Panc1 (cell line): ENCODE results near the gene RNF111.

Experiments
- POLR2AphosphoS5 ChIP-seq: IDR thresholded peaks from 2 replicates; pipeline ENCODE4 v1.6.1; 2012; ENCODE audit warnings: mild to moderate bottlenecking, low read depth, low read length, moderate library complexity
- SIN3A ChIP-seq: IDR thresholded peaks from 2 replicates; pipeline ENCODE4 v1.6.1; 2012; ENCODE audit warnings: low read depth, mild to moderate bottlenecking, low read length, moderate library complexity, borderline replicate concordance; ENCODE audit not compliant: insufficient read depth
- TF ChIP-seq, protein P1 (sequence below): fragments of 450-650 bp; IDR thresholded peaks from 2 replicates; pipeline ENCODE4 v1.5.1; 2017; ENCODE audit warnings: mild to moderate bottlenecking

- TF ChIP-seq, protein P1, sequence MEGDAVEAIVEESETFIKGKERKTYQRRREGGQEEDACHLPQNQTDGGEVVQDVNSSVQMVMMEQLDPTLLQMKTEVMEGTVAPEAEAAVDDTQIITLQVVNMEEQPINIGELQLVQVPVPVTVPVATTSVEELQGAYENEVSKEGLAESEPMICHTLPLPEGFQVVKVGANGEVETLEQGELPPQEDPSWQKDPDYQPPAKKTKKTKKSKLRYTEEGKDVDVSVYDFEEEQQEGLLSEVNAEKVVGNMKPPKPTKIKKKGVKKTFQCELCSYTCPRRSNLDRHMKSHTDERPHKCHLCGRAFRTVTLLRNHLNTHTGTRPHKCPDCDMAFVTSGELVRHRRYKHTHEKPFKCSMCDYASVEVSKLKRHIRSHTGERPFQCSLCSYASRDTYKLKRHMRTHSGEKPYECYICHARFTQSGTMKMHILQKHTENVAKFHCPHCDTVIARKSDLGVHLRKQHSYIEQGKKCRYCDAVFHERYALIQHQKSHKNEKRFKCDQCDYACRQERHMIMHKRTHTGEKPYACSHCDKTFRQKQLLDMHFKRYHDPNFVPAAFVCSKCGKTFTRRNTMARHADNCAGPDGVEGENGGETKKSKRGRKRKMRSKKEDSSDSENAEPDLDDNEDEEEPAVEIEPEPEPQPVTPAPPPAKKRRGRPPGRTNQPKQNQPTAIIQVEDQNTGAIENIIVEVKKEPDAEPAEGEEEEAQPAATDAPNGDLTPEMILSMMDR = no peak
- no peak for TF ChIP-seq SIN3A
- no peak for TF ChIP-seq POLR2AphosphoS5
These were observed 146.5 kb downstream of the RNF111 start for GRCh38 chr15:59133929-59134427.
